ENCODE data around the gene TM9SF2. TPM values are rescaled to one million over a fixed set of nuclear protein-coding genes. Genes with fewer than 3 reads are reported as not detected.

The TM9SF2 gene
- total RNA-seq, 1 donor from 2014 or later: 138 TPM

GRCh38 chr13:99464441-99464949, 36.8 kb upstream of the TM9SF2 start:
- FAIRE-seq (peak; percentile 80), DNase-seq (ENCODE audit: low read depth) (no peak)
- Histone ChIP-seq H3K36me3 (ENCODE audit: control insufficient read depth, insufficient read depth, low read length) (no peaks in the 10 kb centered on the region), H3K4me3 (ENCODE audit: low read depth, low read length) (no peak overlapping the region), H3K27me3 (ENCODE audit: control insufficient read depth, insufficient read depth, low read length) (no peaks in the 10 kb centered on the region)
- no peak for TF ChIP-seq CTCF (IDR thresholded peaks at IDR 0.05; ENCODE audit: insufficient read depth, low read length, severe bottlenecking)

- FAIRE-seq: no peak
- TF ChIP-seq CTCF (IDR thresholded peaks at IDR 0.05; ENCODE audit: insufficient read depth, low read length, severe bottlenecking): no peak
- H3K36me3 ChIP-seq (ENCODE audit: control insufficient read depth, insufficient read depth, low read length): no peaks in the 10 kb centered on the region
- no peak overlapping the region for H3K4me3 ChIP-seq (ENCODE audit: low read depth, low read length)
- no peaks in the 10 kb centered on the region for H3K27me3 ChIP-seq (ENCODE audit: control insufficient read depth, insufficient read depth, low read length)
- DNase-seq (ENCODE audit: low read depth): no peak
Measured at GRCh38 chr13:99465454-99465853, 35.8 kb upstream of the TM9SF2 start.

- H3K27me3 ChIP-seq (ENCODE audit: control insufficient read depth, insufficient read depth, low read length): no peaks in the 10 kb centered on the region
- FAIRE-seq: no peak
- no peak overlapping the region for H3K4me3 ChIP-seq (ENCODE audit: low read depth, low read length)
- no peak for TF ChIP-seq CTCF (IDR thresholded peaks at IDR 0.05; ENCODE audit: insufficient read depth, low read length, severe bottlenecking)
- no peaks in the 10 kb centered on the region for H3K36me3 ChIP-seq (ENCODE audit: control insufficient read depth, insufficient read depth, low read length)
- peak; percentile 89 for DNase-seq (ENCODE audit: low read depth)
Measured at GRCh38 chr13:99467764-99468163, 33.5 kb upstream of the TM9SF2 start.

GRCh38 chr13:99469041-99469440, 32.2 kb upstream of the TM9SF2 start:
- no peak for TF ChIP-seq CTCF (IDR thresholded peaks at IDR 0.05; ENCODE audit: insufficient read depth, low read length, severe bottlenecking)
- DNase-seq (ENCODE audit: low read depth): no peak
- no peak overlapping the region for H3K4me3 ChIP-seq (ENCODE audit: low read depth, low read length)

GRCh38 chr13:99470027-99470426, 31.2 kb upstream of the TM9SF2 start:
- Histone ChIP-seq H3K4me3 (ENCODE audit: low read depth, low read length) (no peak overlapping the region), H3K27me3 (ENCODE audit: control insufficient read depth, insufficient read depth, low read length) (no peaks in the 10 kb centered on the region), H3K36me3 (ENCODE audit: control insufficient read depth, insufficient read depth, low read length) (no peaks in the 10 kb centered on the region)
- FAIRE-seq (no peak), DNase-seq (ENCODE audit: low read depth) (no peak)
- TF ChIP-seq CTCF (IDR thresholded peaks at IDR 0.05; ENCODE audit: insufficient read depth, low read length, severe bottlenecking): no peak

More at GRCh38 chr13:99469041-99469440, 32.2 kb upstream of the TM9SF2 start:
- FAIRE-seq: no peak
- Histone ChIP-seq H3K36me3 (ENCODE audit: control insufficient read depth, insufficient read depth, low read length) (no peaks in the 10 kb centered on the region), H3K27me3 (ENCODE audit: control insufficient read depth, insufficient read depth, low read length) (no peaks in the 10 kb centered on the region)

Measured in bronchial epithelial cell (primary cell).